Gastroesophageal sphincter (tissue), 4 donors: ENCODE measurements around the gene TBL3. TPM values are rescaled to one million over a fixed set of nuclear protein-coding genes. Genes with fewer than 3 reads are reported as not detected.
"Not testable (repeated sequence)": the region's sequence is repeated elsewhere in the genome, so short reads cannot be mapped to it uniquely, and the experiment has no call there.

Source experiments
- ATAC-seq: fragments of 150-250 bp; one replicate; pipeline ENCODE4 v1.9.1; 2016; ENCODE audit warnings: mild to moderate bottlenecking, moderate library complexity
- H3K27ac ChIP-seq, 4 donors: fragments of 200-600 bp; sonication (generic) in 3 of 4; 1 replicate in 3 of 4; 2 replicates in 1 of 4; pipeline ENCODE4 v1.5.1; 2016 to 2019
- H3K27me3 ChIP-seq: fragments of 200-600 bp; sonication (generic); one replicate; pipeline ENCODE4 v1.5.1; 2019
- H3K36me3 ChIP-seq, 2 donors: fragments of 200-600 bp; sonication (generic); one replicate each; pipeline ENCODE4 v1.5.1; 2019; ENCODE audit warnings: control low read depth in 1 of 2
- H3K4me1 ChIP-seq, 3 donors: fragments of 200-600 bp; sonication (generic); 1 replicate in 2 of 3; 2 replicates in 1 of 3; pipeline ENCODE4 v1.5.1; 2016 to 2019; ENCODE audit warnings: control low read depth in 2 of 3
- H3K4me3 ChIP-seq, 2 donors: fragments of 200-600 bp; sonication (generic); one replicate each; pipeline ENCODE4 v1.5.1; 2019; ENCODE audit warnings: mild to moderate bottlenecking in 1 of 2, moderate library complexity in 1 of 2
- H3K9me3 ChIP-seq, 3 donors: fragments of 200-600 bp; sonication (generic); one replicate each; pipeline ENCODE4 v1.5.1; 2017 to 2019; ENCODE audit warnings: control low read depth in 2 of 3
- EP300 ChIP-seq: sonication (generic); formaldehyde crosslinking; IDR thresholded peaks from one replicate; pipeline ENCODE4 v1.6.1; 2017; ENCODE audit warnings: antibody characterized with exemption, mild to moderate bottlenecking
- POLR2A ChIP-seq, 2 donors: fragments of 450-650 bp; IDR thresholded peaks; one replicate each; pipeline ENCODE4 v1.6.1; 2017; ENCODE audit warnings: antibody characterized with exemption in 2 of 2, mild to moderate bottlenecking in 2 of 2, moderate library complexity in 1 of 2
- POLR2AphosphoS5 ChIP-seq: sonication (generic); formaldehyde crosslinking; IDR thresholded peaks from one replicate; pipeline ENCODE4 v1.6.1; 2017; ENCODE audit warnings: antibody characterized with exemption
- WGBS, 2 donors: methylation state at CpG; one replicate each; pipeline ENCODE4 v1.1.5; 2018; ENCODE audit warnings: low coverage in 1 of 2; 5-methylcytosine and 5-hydroxymethylcytosine counted together
- total RNA-seq, 4 donors: library from RNA; depleted of rRNA; stranded (reverse); fragments of >200 nt; gene quantifications; one replicate each; pipeline ENCODE4 v1.1.0, GENCODE V29; 2016
- TF ChIP-seq, protein P1 (sequence below), 4 experiments: fragments of 200-600 bp in 2 of 4; fragments of 450-650 bp in 2 of 4; sonication (generic) in 1 of 4; IDR thresholded peaks; one replicate each; pipeline ENCODE4 v1.5.1; 2017 to 2019; ENCODE audit warnings: antibody characterized with exemption in 4 of 4, mild to moderate bottlenecking in 2 of 4, moderate library complexity in 2 of 4

TBL3 gene
- total RNA-seq, 4 donors from 2014 or later, result 26.7 to 38.6 (median 33.2) TPM

GRCh38 chr16:1932050-1933028 is 39.5 kb upstream of the TBL3 start:
- no peak overlapping the region for H3K4me3 ChIP-seq
- H3K4me1 ChIP-seq, result peaks cover 0 to 16% (median 7%) of the 10 kb centered on the region in 3 donors
- ATAC-seq, result no peak
- no peak overlapping the region for H3K27ac ChIP-seq
- no peaks in the 10 kb centered on the region for H3K9me3 ChIP-seq
- TF ChIP-seq EP300 (no peak), POLR2A (IDR thresholded peaks at IDR 0.05) (no peak), POLR2AphosphoS5 (no peak)
- TF ChIP-seq, protein P1, sequence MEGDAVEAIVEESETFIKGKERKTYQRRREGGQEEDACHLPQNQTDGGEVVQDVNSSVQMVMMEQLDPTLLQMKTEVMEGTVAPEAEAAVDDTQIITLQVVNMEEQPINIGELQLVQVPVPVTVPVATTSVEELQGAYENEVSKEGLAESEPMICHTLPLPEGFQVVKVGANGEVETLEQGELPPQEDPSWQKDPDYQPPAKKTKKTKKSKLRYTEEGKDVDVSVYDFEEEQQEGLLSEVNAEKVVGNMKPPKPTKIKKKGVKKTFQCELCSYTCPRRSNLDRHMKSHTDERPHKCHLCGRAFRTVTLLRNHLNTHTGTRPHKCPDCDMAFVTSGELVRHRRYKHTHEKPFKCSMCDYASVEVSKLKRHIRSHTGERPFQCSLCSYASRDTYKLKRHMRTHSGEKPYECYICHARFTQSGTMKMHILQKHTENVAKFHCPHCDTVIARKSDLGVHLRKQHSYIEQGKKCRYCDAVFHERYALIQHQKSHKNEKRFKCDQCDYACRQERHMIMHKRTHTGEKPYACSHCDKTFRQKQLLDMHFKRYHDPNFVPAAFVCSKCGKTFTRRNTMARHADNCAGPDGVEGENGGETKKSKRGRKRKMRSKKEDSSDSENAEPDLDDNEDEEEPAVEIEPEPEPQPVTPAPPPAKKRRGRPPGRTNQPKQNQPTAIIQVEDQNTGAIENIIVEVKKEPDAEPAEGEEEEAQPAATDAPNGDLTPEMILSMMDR (IDR thresholded peaks at IDR 0.05), result no peak
- peaks cover 24% of the 10 kb centered on the region for H3K27me3 ChIP-seq
- peaks cover 0 to 8% of the 10 kb centered on the region in 2 donors for H3K36me3 ChIP-seq
- WGBS, 2 donors, result no CpG with 5 or more reads among the region's 19 CpGs

- H3K4me1 ChIP-seq, result peaks cover 0 to 16% (median 7%) of the 10 kb centered on the region in 3 donors
- no CpG with 5 or more reads among the region's 23 CpGs for WGBS, 2 donors
- H3K27ac ChIP-seq, result no peak overlapping the region
- peaks cover 24% of the 10 kb centered on the region for H3K27me3 ChIP-seq
- TF ChIP-seq POLR2A (IDR thresholded peaks at IDR 0.05) (no peak), EP300 (no peak), POLR2AphosphoS5 (no peak)
- TF ChIP-seq, protein P1 (IDR thresholded peaks at IDR 0.05), result no peak
- H3K4me3 ChIP-seq, result no peak overlapping the region
- peaks cover 0 to 17% of the 10 kb centered on the region in 2 donors for H3K36me3 ChIP-seq
- ATAC-seq, result no peak
- H3K9me3 ChIP-seq, result no peaks in the 10 kb centered on the region
Observed at GRCh38 chr16:1933097-1933661, 38.7 kb upstream of the TBL3 start.

- no peak overlapping the region for H3K4me3 ChIP-seq
- no peak overlapping the region for H3K27ac ChIP-seq
- 90 to 91% methylated on average over 3 to 10 of the region's 11 CpGs for WGBS, 2 donors
- H3K36me3 ChIP-seq, result peaks cover 0 to 49% of the 10 kb centered on the region in 2 donors
- no peaks in the 10 kb centered on the region for H3K9me3 ChIP-seq
- peaks cover 15% of the 10 kb centered on the region for H3K27me3 ChIP-seq
- H3K4me1 ChIP-seq, result peaks cover 2 to 19% (median 5%) of the 10 kb centered on the region in 3 donors
- no peak for ATAC-seq
- TF ChIP-seq POLR2AphosphoS5 (no peak), EP300 (no peak), POLR2A (IDR thresholded peaks at IDR 0.05) (no peak)
Observed at GRCh38 chr16:1936945-1937479, 34.8 kb upstream of the TBL3 start.

DNA sequence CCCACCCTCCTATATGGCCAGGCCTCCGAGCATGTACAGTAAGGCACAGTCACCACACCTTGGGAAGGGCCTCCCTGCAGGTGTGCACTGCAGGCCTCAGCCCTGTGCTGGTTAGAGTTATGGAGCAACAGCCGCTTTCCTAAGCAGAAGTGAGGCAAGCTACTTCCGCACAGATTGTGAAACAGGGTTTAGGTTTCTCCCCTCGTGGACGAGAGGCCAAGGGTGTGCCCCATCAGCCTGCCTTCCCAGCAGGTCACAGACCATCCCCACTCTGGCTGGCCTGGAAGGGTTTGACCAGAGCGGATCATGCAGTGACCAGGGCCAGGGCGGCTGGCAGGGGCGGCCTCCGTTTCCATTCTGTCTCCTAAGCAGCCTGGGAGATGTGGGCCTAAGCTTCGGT is 33.5 kb upstream of the TBL3 start:
- Histone ChIP-seq H3K27ac (no peak overlapping the region), H3K4me1 (peaks cover 2 to 25% (median 11%) of the 10 kb centered on the region in 3 donors), H3K9me3 (no peaks in the 10 kb centered on the region), H3K27me3 (peaks cover 2% of the 10 kb centered on the region), H3K4me3 (no peak overlapping the region), H3K36me3 (peaks cover 0 to 49% of the 10 kb centered on the region in 2 donors)
- TF ChIP-seq POLR2A (IDR thresholded peaks at IDR 0.05) (no peak), EP300 (no peak), POLR2AphosphoS5 (no peak)
- TF ChIP-seq, protein P1 (IDR thresholded peaks at IDR 0.05), result no peak
- no peak for ATAC-seq
- 90 to 100% methylated on average over 1 to 4 of the region's 10 CpGs for WGBS, 2 donors

DNA sequence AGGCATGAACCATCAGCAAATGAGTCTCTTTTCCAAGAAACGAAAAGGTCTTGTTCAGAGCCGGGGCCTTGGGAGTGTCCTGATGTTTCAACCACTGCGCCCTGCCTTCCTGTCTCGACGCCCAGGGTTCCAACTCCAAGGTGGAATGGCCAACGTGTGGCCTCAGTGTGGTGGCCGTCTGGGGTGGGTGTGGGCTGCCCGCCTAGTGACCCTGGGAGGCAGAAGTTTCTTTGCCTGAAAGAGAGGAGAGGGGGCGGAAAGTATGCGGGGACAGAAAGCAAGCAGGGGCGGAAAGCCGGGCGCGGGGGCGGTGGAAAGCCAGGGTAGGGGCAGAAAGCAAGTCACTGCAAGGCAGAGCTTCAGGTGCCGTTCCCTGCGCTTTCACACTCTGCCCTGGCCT is 32.9 kb upstream of the TBL3 start:
- H3K4me1 ChIP-seq, result peaks cover 2 to 31% (median 11%) of the 10 kb centered on the region in 3 donors
- no peak overlapping the region for H3K4me3 ChIP-seq
- no peak for ATAC-seq
- H3K36me3 ChIP-seq, result peaks cover 0 to 49% of the 10 kb centered on the region in 2 donors
- H3K27me3 ChIP-seq, result no peaks in the 10 kb centered on the region
- 74 to 96% methylated on average over 3 to 4 of the region's 17 CpGs for WGBS, 2 donors
- no peak overlapping the region for H3K27ac ChIP-seq
- H3K9me3 ChIP-seq, result no peaks in the 10 kb centered on the region
- TF ChIP-seq, protein P1 (IDR thresholded peaks at IDR 0.05), result no peak
- TF ChIP-seq EP300 (no peak), POLR2AphosphoS5 (no peak), POLR2A (IDR thresholded peaks at IDR 0.05) (no peak)

- not testable (repeated sequence) for ATAC-seq, H3K9me3 ChIP-seq, H3K4me3 ChIP-seq, H3K27me3 ChIP-seq, H3K27ac ChIP-seq
- peaks cover 0 to 49% of the 10 kb centered on the region in 2 donors for H3K36me3 ChIP-seq
- WGBS, 2 donors, result 83 to 93% methylated on average over 3 to 7 of the region's 8 CpGs
- peaks cover 2 to 34% (median 11%) of the 10 kb centered on the region in 3 donors for H3K4me1 ChIP-seq
Observed at GRCh38 chr16:1939833-1940232, 32.0 kb upstream of the TBL3 start.
